A549 (cell line): ENCODE results near the gene LGMN.

Source experiments
- CHD2 ChIP-seq: fragments of 150-350 bp; IDR thresholded peaks from 2 replicates; pipeline ENCODE4 v1.6.1; 2014; ENCODE audit warnings: low read length; ENCODE audit not compliant: partially characterized antibody
- EP300 ChIP-seq, 2 experiments: fragments of >200 bp; sonication (Bioruptor Twin); formaldehyde crosslinking; IDR thresholded peaks; 2 replicates in 1 of 2; 3 replicates in 1 of 2; pipeline ENCODE4 v1.6.1; 2016 to 2017
- GATA3 ChIP-seq: IDR thresholded peaks from 2 replicates; pipeline ENCODE4 v1.6.1; 2012; ENCODE audit warnings: borderline replicate concordance
- POLR2A ChIP-seq: IDR thresholded peaks from 2 replicates; pipeline ENCODE4 v1.6.1; 2012; ENCODE audit warnings: mild to moderate bottlenecking, low read length
- SMC3 ChIP-seq: fragments of >200 bp; sonication (Bioruptor Twin); formaldehyde crosslinking; IDR thresholded peaks from 3 replicates; pipeline ENCODE4 v1.6.1; 2018; ENCODE audit warnings: inconsistent platforms
- TF ChIP-seq, protein P1 (sequence below): fragments of >200 bp; sonication (Bioruptor Twin); formaldehyde crosslinking; IDR thresholded peaks from 3 replicates; pipeline ENCODE4 v1.5.1; 2016

DNA sequence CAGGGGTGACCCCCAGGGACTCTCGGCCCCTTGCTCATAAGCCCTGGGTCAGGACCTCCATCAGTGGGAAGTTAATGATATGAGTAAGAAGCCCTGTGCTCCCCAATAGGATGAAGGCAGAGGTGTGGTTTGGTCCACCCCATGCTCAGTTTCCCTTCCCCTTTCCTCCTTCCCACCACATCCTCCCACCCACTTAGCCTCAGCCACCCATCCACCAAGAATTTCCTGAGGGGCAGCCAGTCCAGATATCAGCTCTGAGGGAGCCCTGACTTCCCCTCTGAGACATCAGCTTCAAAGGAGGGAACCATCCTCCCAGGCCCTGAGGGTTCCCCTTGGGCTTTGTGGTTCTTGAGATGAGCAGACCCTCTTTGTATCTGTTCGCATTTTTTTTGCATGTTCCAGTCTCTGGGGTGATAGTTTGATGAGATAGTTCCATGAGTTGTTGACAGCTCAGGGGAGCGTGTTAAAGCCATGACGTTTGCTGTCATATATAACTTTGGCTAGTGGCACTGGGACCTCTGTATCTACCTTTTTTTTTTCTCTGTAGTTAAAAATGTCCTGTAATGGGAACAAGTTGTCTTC lies 71.2 kb downstream of the LGMN start:
- TF ChIP-seq, protein P1, sequence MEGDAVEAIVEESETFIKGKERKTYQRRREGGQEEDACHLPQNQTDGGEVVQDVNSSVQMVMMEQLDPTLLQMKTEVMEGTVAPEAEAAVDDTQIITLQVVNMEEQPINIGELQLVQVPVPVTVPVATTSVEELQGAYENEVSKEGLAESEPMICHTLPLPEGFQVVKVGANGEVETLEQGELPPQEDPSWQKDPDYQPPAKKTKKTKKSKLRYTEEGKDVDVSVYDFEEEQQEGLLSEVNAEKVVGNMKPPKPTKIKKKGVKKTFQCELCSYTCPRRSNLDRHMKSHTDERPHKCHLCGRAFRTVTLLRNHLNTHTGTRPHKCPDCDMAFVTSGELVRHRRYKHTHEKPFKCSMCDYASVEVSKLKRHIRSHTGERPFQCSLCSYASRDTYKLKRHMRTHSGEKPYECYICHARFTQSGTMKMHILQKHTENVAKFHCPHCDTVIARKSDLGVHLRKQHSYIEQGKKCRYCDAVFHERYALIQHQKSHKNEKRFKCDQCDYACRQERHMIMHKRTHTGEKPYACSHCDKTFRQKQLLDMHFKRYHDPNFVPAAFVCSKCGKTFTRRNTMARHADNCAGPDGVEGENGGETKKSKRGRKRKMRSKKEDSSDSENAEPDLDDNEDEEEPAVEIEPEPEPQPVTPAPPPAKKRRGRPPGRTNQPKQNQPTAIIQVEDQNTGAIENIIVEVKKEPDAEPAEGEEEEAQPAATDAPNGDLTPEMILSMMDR, result no peak
- TF ChIP-seq SMC3 (no peak), GATA3 (no peak), POLR2A (no peak), CHD2 (no peak), EP300 (IDR thresholded peaks at IDR 0.05) (no peak)
